GM23248 (cell line): ENCODE results near the gene NHLRC1. TPM values are rescaled to one million over a fixed set of nuclear protein-coding genes. Genes with fewer than 3 reads are reported as not detected.

ENCODE experiments used
- DNase-seq: peaks from one replicate; pipeline ENCODE4 v3.0.0-alpha.2; 2015
- H2AFZ ChIP-seq: fragments of 200-600 bp; sonication (generic); 2 replicates; pipeline ENCODE4 v1.6.1; 2016; ENCODE audit warnings: antibody characterized with exemption
- H3F3A ChIP-seq: fragments of 200-600 bp; sonication (generic); 2 replicates; pipeline ENCODE4 v1.6.1; 2016; ENCODE audit warnings: mild to moderate bottlenecking, antibody characterized with exemption, mixed run types; ENCODE audit not compliant: insufficient read depth
- H3K27ac ChIP-seq: fragments of 200-600 bp; sonication (generic); 2 replicates; pipeline ENCODE4 v1.5.1; 2016; ENCODE audit warnings: mild to moderate bottlenecking
- H3K27me3 ChIP-seq: fragments of 200-600 bp; sonication (generic); replicated peaks from 2 replicates; pipeline ENCODE4 v1.6.1; 2016; ENCODE audit warnings: mild to moderate bottlenecking; ENCODE audit not compliant: insufficient read depth
- H3K36me3 ChIP-seq: fragments of 200-600 bp; sonication (generic); 2 replicates; pipeline ENCODE4 v1.6.1; 2016; ENCODE audit warnings: low read depth, mild to moderate bottlenecking
- H3K4me1 ChIP-seq: fragments of 200-600 bp; sonication (generic); 2 replicates; pipeline ENCODE4 v1.6.1; 2016; ENCODE audit warnings: mild to moderate bottlenecking; ENCODE audit not compliant: insufficient read depth
- H3K4me2 ChIP-seq: fragments of 200-600 bp; sonication (generic); one replicate; pipeline ENCODE4 v1.6.1; 2016; ENCODE audit warnings: mild to moderate bottlenecking; ENCODE audit not compliant: unreplicated experiment
- H3K4me3 ChIP-seq: fragments of 200-600 bp; sonication (generic); 2 replicates; pipeline ENCODE4 v1.5.1; 2016; ENCODE audit warnings: mild to moderate bottlenecking
- H3K79me2 ChIP-seq: fragments of 200-600 bp; sonication (generic); 2 replicates; pipeline ENCODE4 v1.6.1; 2016; ENCODE audit warnings: mild to moderate bottlenecking; ENCODE audit not compliant: insufficient read depth
- H3K9ac ChIP-seq: fragments of 200-600 bp; sonication (generic); 2 replicates; pipeline ENCODE4 v1.6.1; 2016; ENCODE audit warnings: mild to moderate bottlenecking
- H3K9me2 ChIP-seq: fragments of 200-600 bp; sonication (generic); 2 replicates; pipeline ENCODE4 v1.6.1; 2016; ENCODE audit warnings: mixed run types, mild to moderate bottlenecking, moderate library complexity; ENCODE audit not compliant: insufficient read depth
- H3K9me3 ChIP-seq: fragments of 200-600 bp; sonication (generic); one replicate; pipeline ENCODE4 v1.6.1; 2017; ENCODE audit warnings: low read depth
- H4K20me1 ChIP-seq: fragments of 200-600 bp; sonication (generic); 2 replicates; pipeline ENCODE4 v1.6.0; 2016; ENCODE audit not compliant: insufficient read depth
- EZH2 ChIP-seq: fragments of 200-600 bp; sonication (generic); IDR thresholded peaks from 2 replicates; pipeline ENCODE4 v1.6.1; 2018; ENCODE audit warnings: antibody characterized with exemption, mild to moderate bottlenecking; ENCODE audit not compliant: insufficient read depth, poor library complexity, severe bottlenecking
- EZH2phosphoT487 ChIP-seq: fragments of 200-600 bp; sonication (generic); IDR thresholded peaks from 2 replicates; pipeline ENCODE4 v1.6.1; 2018; ENCODE audit warnings: antibody characterized with exemption, moderate library complexity, mild to moderate bottlenecking, low read depth; ENCODE audit not compliant: insufficient read depth
- WGBS, 2 experiments: methylation state at CpG; one replicate each; pipeline ENCODE4 v1.1.6; 2015 to 2017; ENCODE audit warnings: low lambda C conversion rate in 2 of 2, low coverage in 1 of 2; ENCODE audit errors: missing lambda C conversion rate in 2 of 2; 5-methylcytosine and 5-hydroxymethylcytosine counted together
- in situ Hi-C: fragments of 300-500 bp; cut with MboI; formaldehyde crosslinking; loops from 2 replicates; pipeline ENCODE4 v1.15.0; 2020
- polyA plus RNA-seq: library from polyadenylated mRNA; unstranded; fragments of >200 nt; fragmentation: Nextera tagmentation; extraction: Ambion mirVana; gene quantifications from 2 replicates; pipeline ENCODE4 v1.2.1, GENCODE V29; 2016
- total RNA-seq: library from RNA; depleted of rRNA; stranded (reverse); fragments of >200 nt; shearing (Covaris generic); gene quantifications from 2 replicates; pipeline ENCODE4 v1.2.3, GENCODE V29; 2014

Gene NHLRC1
- total and polyA plus RNA-seq, 2 experiments from 2014 or later = 2.5 to 3.1 TPM

DNA sequence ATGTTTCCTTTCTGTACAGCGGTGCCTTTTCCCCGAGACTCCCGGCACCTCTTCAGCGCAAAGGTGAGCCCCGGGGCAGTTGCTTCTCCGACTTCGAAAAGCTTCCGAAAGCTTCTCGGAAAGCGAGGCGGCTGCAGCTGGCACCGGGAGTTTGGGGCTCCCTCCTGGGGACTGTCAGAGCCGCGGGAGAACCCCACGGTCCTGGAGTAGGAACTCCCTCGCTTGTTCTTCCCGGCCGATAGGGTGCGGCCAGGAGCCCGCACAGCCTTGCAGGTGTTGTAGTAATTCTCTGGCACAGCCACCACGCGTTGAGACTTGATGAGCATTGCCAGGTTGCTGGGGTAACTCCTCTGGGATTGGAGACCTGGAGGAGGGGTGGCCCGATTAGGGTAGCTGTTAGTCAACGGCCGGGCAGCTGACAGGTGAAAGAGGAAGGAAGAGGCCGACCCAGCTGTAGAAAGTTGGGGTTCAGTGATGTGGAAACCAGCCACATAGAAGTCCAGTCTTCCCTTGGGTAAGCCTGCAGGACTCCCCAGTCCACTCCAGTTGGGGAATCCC lies 33.5 kb upstream of the NHLRC1 start:
- 12 to 14% methylated on average over 24 to 26 of the region's 26 CpGs for WGBS, 2 experiments
- Histone ChIP-seq H3K4me1 (peaks cover 25% of the 10 kb centered on the region), H3K9me2 (no peaks in the 10 kb centered on the region), H4K20me1 (no peaks in the 10 kb centered on the region), H3K36me3 (peaks cover 7% of the 10 kb centered on the region; the same call in 1 of the 2 replicates), H3K27me3 (no peaks in the 10 kb centered on the region), H3F3A (peaks cover 16% of the 10 kb centered on the region; the same call in 1 of the 2 replicates), H3K4me3 (peak overlapping the region; percentile 99), H3K27ac (peak overlapping the region; percentile 54), H3K79me2 (peaks cover 25% of the 10 kb centered on the region), H2AFZ (peak overlapping the region; percentile 91), H3K9ac (peak overlapping the region; percentile 88), H3K9me3 (no peaks in the 10 kb centered on the region), H3K4me2 (peak overlapping the region; percentile 86)
- peak; percentile 57 for DNase-seq
- no peak for TF ChIP-seq EZH2phosphoT487
- in situ Hi-C loops = no loop called here

DNA sequence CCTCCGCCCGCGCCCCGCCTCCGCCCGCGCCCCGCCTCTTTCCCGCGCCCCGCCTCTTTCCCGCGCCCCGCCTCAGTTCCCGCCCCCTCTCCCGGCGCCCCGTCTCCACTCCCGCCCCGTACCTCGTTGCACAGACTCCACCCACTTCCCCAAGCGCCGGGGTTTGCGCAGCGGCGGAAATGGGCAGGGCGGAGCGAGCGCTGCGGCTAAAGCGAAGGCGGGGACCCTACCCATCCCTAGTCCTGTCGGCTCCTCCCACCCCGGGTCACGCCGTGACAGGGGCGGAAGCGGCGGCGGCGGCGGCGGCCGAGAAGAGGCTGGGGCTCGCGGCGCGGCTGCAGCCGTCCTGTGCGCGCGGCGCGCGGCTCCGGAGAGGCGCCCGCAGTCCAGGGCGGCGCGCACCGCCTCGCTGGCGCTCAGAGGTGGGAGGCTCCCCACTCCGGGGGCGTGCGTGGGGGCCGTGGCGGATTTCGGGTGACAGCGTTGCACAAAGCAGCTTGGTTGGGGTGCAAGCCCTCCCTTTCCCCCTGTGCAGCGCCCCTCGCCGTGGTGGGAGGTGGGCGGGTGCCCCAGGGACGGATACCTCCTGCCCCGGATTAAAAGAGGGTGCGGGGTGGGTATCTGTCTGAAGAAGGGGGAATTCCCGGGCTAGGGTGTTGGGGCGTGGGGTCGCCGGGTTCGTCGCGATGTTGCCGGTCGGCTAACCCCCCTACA lies 32.8 kb upstream of the NHLRC1 start, which contains the start of gene KDM1B:
TSS of gene KDM1B (plus strand) at position 273 of the 714 bp plus-strand sequence. CDS start 4,474 bp downstream, outside the sequence.
- DNase-seq = peak; percentile 99
- H3F3A ChIP-seq = peaks cover 13% of the 10 kb centered on the region; the same call in 1 of the 2 replicates
- in situ Hi-C loops = no loop called here
- H4K20me1 ChIP-seq = no peaks in the 10 kb centered on the region
- H3K27ac ChIP-seq = peak within 1 kb of the TSS; percentile 69
- H3K36me3 ChIP-seq = peaks cover 7% of the 10 kb centered on the region; the same call in 1 of the 2 replicates
- peak within 1 kb of the TSS; percentile 86 for H3K4me2 ChIP-seq
- H2AFZ ChIP-seq = peak within 1 kb of the TSS; percentile 98
- TF ChIP-seq EZH2phosphoT487 = no peak
- no peak for TF ChIP-seq EZH2
- H3K9ac ChIP-seq = peak within 1 kb of the TSS; percentile 94
- H3K79me2 ChIP-seq = peaks cover 25% of the 10 kb centered on the region
- 1% methylated on average over 58 to 75 of the region's 87 CpGs for WGBS, 2 experiments
- H3K4me3 ChIP-seq = peak within 1 kb of the TSS; percentile 99
- H3K9me3 ChIP-seq = no peaks in the 10 kb centered on the region
- H3K27me3 ChIP-seq = no peaks in the 10 kb centered on the region
- peaks cover 18% of the 10 kb centered on the region for H3K4me1 ChIP-seq
- H3K9me2 ChIP-seq = no peaks in the 10 kb centered on the region

DNA sequence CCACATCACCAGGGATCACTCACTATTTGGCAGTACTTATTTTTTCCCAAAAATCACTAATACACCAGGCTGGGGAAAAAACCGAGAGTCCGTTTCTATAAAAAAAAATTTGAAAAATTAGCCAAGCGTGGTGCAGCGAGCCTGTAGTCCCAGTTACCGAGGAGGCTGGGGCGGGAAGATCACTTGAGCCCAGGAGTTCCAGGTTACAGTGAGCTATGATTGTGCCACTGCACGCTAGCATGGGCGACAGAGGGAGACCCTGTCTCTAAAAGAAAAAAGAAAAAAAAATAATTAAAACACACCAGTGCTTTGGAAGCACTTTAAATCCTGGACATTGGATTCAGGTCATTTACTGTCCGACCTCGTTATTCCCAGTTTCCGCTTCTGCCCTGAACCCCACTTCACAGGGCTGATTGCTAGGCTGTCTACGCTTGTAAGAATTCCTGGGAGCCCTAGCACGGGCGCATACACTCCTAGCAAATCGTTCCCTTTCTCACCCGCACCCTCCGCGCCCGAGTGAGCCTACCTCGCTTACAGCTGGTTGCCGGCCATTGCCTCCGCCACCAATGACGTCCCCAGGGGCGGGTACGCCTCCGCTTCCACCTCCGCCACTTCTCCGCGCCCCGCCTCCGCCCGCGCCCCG lies 32.2 kb upstream of the NHLRC1 start, which contains the start of gene TPMT:
TSS of gene TPMT (minus strand) at position 571 of the 643 bp plus-strand sequence. CDS start 5,950 bp downstream, outside the sequence.
- in situ Hi-C loops = no loop called here
- Histone ChIP-seq H3K79me2 (peaks cover 25% of the 10 kb centered on the region), H3K27me3 (no peaks in the 10 kb centered on the region), H3K9me2 (no peaks in the 10 kb centered on the region), H3K4me3 (peak within 1 kb of the TSS; percentile 99), H3K9ac (peak within 1 kb of the TSS; percentile 94), H4K20me1 (no peaks in the 10 kb centered on the region), H3K36me3 (no peaks in the 10 kb centered on the region), H3K9me3 (no peaks in the 10 kb centered on the region), H3K27ac (peak within 1 kb of the TSS; percentile 69), H2AFZ (peak within 1 kb of the TSS; percentile 98), H3F3A (peaks cover 6% of the 10 kb centered on the region; the same call in 1 of the 2 replicates), H3K4me1 (peaks cover 18% of the 10 kb centered on the region), H3K4me2 (peak within 1 kb of the TSS; percentile 86)
- peak; percentile 44 for DNase-seq
- 1 to 2% methylated on average over 21 to 34 of the region's 34 CpGs for WGBS, 2 experiments
- TF ChIP-seq EZH2 = no peak
- TF ChIP-seq EZH2phosphoT487 = no peak

DNA sequence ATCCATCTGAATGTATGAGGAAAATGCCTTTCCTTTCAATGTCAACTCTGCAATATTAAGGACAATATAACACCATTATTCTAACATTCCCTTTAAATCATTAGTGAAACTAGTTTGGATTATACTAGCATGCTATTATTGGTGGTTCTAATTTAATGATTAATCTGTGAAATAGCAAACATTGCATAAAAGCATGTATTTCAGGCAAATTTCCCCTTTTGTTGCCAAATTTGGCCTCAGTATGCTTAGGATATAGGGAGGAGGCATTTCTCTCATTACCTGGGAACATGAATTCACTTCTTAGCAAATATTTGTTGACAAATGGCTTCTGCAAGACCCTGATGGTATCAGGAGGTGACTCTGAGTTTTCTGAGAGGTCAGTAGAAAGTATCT lies 30.8 kb upstream of the NHLRC1 start:
- in situ Hi-C loops = no loop called here
- no peaks in the 10 kb centered on the region for H3K9me2 ChIP-seq
- H3K4me1 ChIP-seq = peaks cover 26% of the 10 kb centered on the region
- TF ChIP-seq EZH2 (no peak), EZH2phosphoT487 (no peak)
- H3K27me3 ChIP-seq = no peaks in the 10 kb centered on the region
- peak overlapping the region; percentile 42 for H3K27ac ChIP-seq
- H3K36me3 ChIP-seq = no peaks in the 10 kb centered on the region
- peak overlapping the region; percentile 94 for H3K9ac ChIP-seq
- no peak for DNase-seq
- peak overlapping the region; percentile 81 for H3K4me2 ChIP-seq
- no peak overlapping the region for H2AFZ ChIP-seq
- no peaks in the 10 kb centered on the region for H4K20me1 ChIP-seq
- peak overlapping the region; percentile 99 for H3K4me3 ChIP-seq
- no peaks in the 10 kb centered on the region for H3K9me3 ChIP-seq
- peaks cover 25% of the 10 kb centered on the region for H3K79me2 ChIP-seq
- peaks cover 14% of the 10 kb centered on the region for H3F3A ChIP-seq
